GM10248 (cell line): ENCODE measurements around the gene S100A10.
A peak's percentile ranks its signal among the peaks of the same experiment; 100 is the strongest.

Experiments
- CTCF ChIA-PET: fragments of 300-600 bp; sonication (Branson Sonifier 250); formaldehyde crosslinking; extraction: SDS; loops from one replicate; lab custom pipeline; 2021; ENCODE audit warnings: antibody characterized with exemption; lab: Yijun Ruan, JAX
- POLR2A ChIA-PET: fragments of 350-650 bp; sonication (Branson Sonifier 250); formaldehyde crosslinking; extraction: SDS; loops from one replicate; lab custom pipeline; 2020; ENCODE audit warnings: antibody characterized with exemption; lab: Yijun Ruan, JAX
- DNase-seq: peaks from one replicate; pipeline ENCODE4 v3.0.0; 2012; ENCODE audit errors: extremely low spot score
- CTCF ChIP-seq: IDR thresholded peaks from 2 replicates; pipeline ENCODE4 v1.5.1; 2012; ENCODE audit warnings: mild to moderate bottlenecking, low read depth; ENCODE audit errors: extremely low read depth, missing control alignments, control extremely low read depth

The S100A10 gene

GRCh38 chr1:151970626-151971025 lies 23.0 kb downstream of the S100A10 start:
- CTCF ChIA-PET: interaction anchor here (1.1 to 9.1 kb wide), 5 partner anchors 11 to 36 kb away, joined by 3 to 131 read pairs (median 21); no protein-coding TSS in a partner anchor
- TF ChIP-seq CTCF: no peak
- POLR2A ChIA-PET: interaction anchor here (0.6 kb wide), 1 partner anchor 21 kb away, joined by 5 read pairs; no protein-coding TSS in a partner anchor
- DNase-seq: no peak

- no peak for DNase-seq
- POLR2A ChIA-PET: interaction anchor here (0.6 kb wide), 1 partner anchor 21 kb away, joined by 5 read pairs; no protein-coding TSS in a partner anchor
- no peak for TF ChIP-seq CTCF
- CTCF ChIA-PET: interaction anchor here (1.1 to 9.1 kb wide), 6 partner anchors 12 to 35 kb away, joined by 3 to 131 read pairs (median 17); no protein-coding TSS in a partner anchor
Measured at GRCh38 chr1:151970128-151970527, 23.5 kb downstream of the S100A10 start.

- TF ChIP-seq CTCF: no peak
- DNase-seq: no peak
- ChIA-PET POLR2A (no interaction called here), CTCF (interaction anchor here (1.3 to 9.1 kb wide), 12 partner anchors 13 to 489 kb away, joined by 3 to 131 read pairs (median 8); no protein-coding TSS in a partner anchor)
Measured at GRCh38 chr1:151968791-151969399, 24.8 kb downstream of the S100A10 start.

GRCh38 chr1:151968058-151968457 lies 25.6 kb downstream of the S100A10 start:
- peak; percentile 69 for TF ChIP-seq CTCF
- ChIA-PET POLR2A (no interaction called here), CTCF (interaction anchor here (0.7 to 9.1 kb wide), 23 partner anchors 9 to 490 kb away, joined by 3 to 131 read pairs (median 5); partner anchors contain the start of gene THEM4)
- DNase-seq: peak; percentile 57

- ChIA-PET POLR2A (no interaction called here), CTCF (interaction anchor here (1.1 to 9.1 kb wide), 14 partner anchors 10 to 219 kb away, joined by 3 to 131 read pairs (median 10); partner anchors contain the start of gene THEM4)
- TF ChIP-seq CTCF: no peak
- no peak for DNase-seq
Measured at GRCh38 chr1:151967091-151967490, 26.6 kb downstream of the S100A10 start.

GRCh38 chr1:151966061-151966460 lies 27.6 kb downstream of the S100A10 start:
- POLR2A ChIA-PET: no interaction called here

More at GRCh38 chr1:151966061-151966460, 27.6 kb downstream of the S100A10 start:
- no peak for DNase-seq
- no peak for TF ChIP-seq CTCF
- CTCF ChIA-PET: interaction anchor here (1.1 to 9.1 kb wide), 3 partner anchors 17 to 36 kb away, joined by 3 to 131 read pairs (median 10); no protein-coding TSS in a partner anchor
